ENCODE data around the gene ZNF358. TPM values are rescaled to one million over a fixed set of nuclear protein-coding genes. Genes with fewer than 3 reads are reported as not detected.
A peak's percentile ranks its signal among the peaks of the same experiment; 100 is the strongest.

Gene ZNF358
- total and polyA plus RNA-seq, 5 donors: 101 to 143 (median 119) TPM

- WGBS: 93% methylated on average over 2 of the region's 2 CpGs
- H3K4me3 ChIP-seq (ENCODE audit: low read length): no peak overlapping the region
- intact Hi-C loops (cut with DNase I): no loop called here
Measured at GRCh38 chr19:7552781-7553180, 36.9 kb downstream of the ZNF358 start.

GRCh38 chr19:7554565-7554964 lies 38.7 kb downstream of the ZNF358 start:
- no peaks in the 10 kb centered on the region for H3K9me3 ChIP-seq (ENCODE audit: control insufficient read depth, low read length)
- WGBS: 91% methylated on average over 28 of the region's 28 CpGs
- H3K4me3 ChIP-seq (ENCODE audit: low read length): no peak overlapping the region
- H3K27ac ChIP-seq (ENCODE audit: low read length): no peak overlapping the region
- DNase-seq (no peak), ATAC-seq (no peak)
- intact Hi-C loops (cut with DNase I): no loop called here
- H3K4me1 ChIP-seq (ENCODE audit: control insufficient read depth, insufficient read depth, low read length): no peaks in the 10 kb centered on the region
- H3K27me3 ChIP-seq (ENCODE audit: control insufficient read depth, insufficient read depth): no peaks in the 10 kb centered on the region

More at GRCh38 chr19:7552781-7553180, 36.9 kb downstream of the ZNF358 start:
- no peaks in the 10 kb centered on the region for H3K9me3 ChIP-seq (ENCODE audit: control insufficient read depth, low read length)
- no peak for ATAC-seq
- no peaks in the 10 kb centered on the region for H3K4me1 ChIP-seq (ENCODE audit: control insufficient read depth, insufficient read depth, low read length)
- H3K27me3 ChIP-seq (ENCODE audit: control insufficient read depth, insufficient read depth): no peaks in the 10 kb centered on the region
- no peak for DNase-seq
- H3K27ac ChIP-seq (ENCODE audit: low read length): no peak overlapping the region

- DNase-seq: peak in 1 of 3 donors; percentile 68
- WGBS: 71% methylated on average over 62 of the region's 62 CpGs
Measured at GRCh38 chr19:7554990-7555864, 39.3 kb downstream of the ZNF358 start.

GRCh38 chr19:7556696-7557315 lies 40.9 kb downstream of the ZNF358 start:
- H3K4me3 ChIP-seq (ENCODE audit: low read length): no peak overlapping the region
- intact Hi-C loops (cut with DNase I): no loop called here
- no peak overlapping the region for H3K27ac ChIP-seq (ENCODE audit: low read length)
- H3K27me3 ChIP-seq (ENCODE audit: control insufficient read depth, insufficient read depth): no peaks in the 10 kb centered on the region
- peak in 1 of 3 donors; percentile 56 for DNase-seq
- ATAC-seq: no peak
- 97% methylated on average over 54 of the region's 54 CpGs for WGBS
- no peaks in the 10 kb centered on the region for H3K9me3 ChIP-seq (ENCODE audit: control insufficient read depth, low read length)
- no peaks in the 10 kb centered on the region for H3K4me1 ChIP-seq (ENCODE audit: control insufficient read depth, insufficient read depth, low read length)

More at GRCh38 chr19:7554990-7555864, 39.3 kb downstream of the ZNF358 start:
- Histone ChIP-seq H3K4me1 (ENCODE audit: control insufficient read depth, insufficient read depth, low read length) (no peaks in the 10 kb centered on the region), H3K4me3 (ENCODE audit: low read length) (no peak overlapping the region), H3K27me3 (ENCODE audit: control insufficient read depth, insufficient read depth) (no peaks in the 10 kb centered on the region), H3K9me3 (ENCODE audit: control insufficient read depth, low read length) (no peaks in the 10 kb centered on the region), H3K27ac (ENCODE audit: low read length) (no peak overlapping the region)
- ATAC-seq: no peak
- intact Hi-C loops (cut with DNase I): no loop called here

- H3K9me3 ChIP-seq (ENCODE audit: control insufficient read depth, low read length): no peaks in the 10 kb centered on the region
- 92% methylated on average over 18 of the region's 18 CpGs for WGBS
- intact Hi-C loops (cut with DNase I): no loop called here
- DNase-seq (no peak), ATAC-seq (no peak)
- H3K4me3 ChIP-seq (ENCODE audit: low read length): no peak overlapping the region
- no peaks in the 10 kb centered on the region for H3K27me3 ChIP-seq (ENCODE audit: control insufficient read depth, insufficient read depth)
- no peak overlapping the region for H3K27ac ChIP-seq (ENCODE audit: low read length)
- H3K4me1 ChIP-seq (ENCODE audit: control insufficient read depth, insufficient read depth, low read length): no peaks in the 10 kb centered on the region
Measured at GRCh38 chr19:7558667-7559066, 42.8 kb downstream of the ZNF358 start.

- ATAC-seq: no peak
- no peaks in the 10 kb centered on the region for H3K27me3 ChIP-seq (ENCODE audit: control insufficient read depth, insufficient read depth)
- intact Hi-C loops (cut with DNase I): no loop called here
- H3K4me1 ChIP-seq (ENCODE audit: control insufficient read depth, insufficient read depth, low read length): no peaks in the 10 kb centered on the region
- H3K27ac ChIP-seq (ENCODE audit: low read length): no peak overlapping the region
- H3K4me3 ChIP-seq (ENCODE audit: low read length): no peak overlapping the region
- H3K9me3 ChIP-seq (ENCODE audit: control insufficient read depth, low read length): no peaks in the 10 kb centered on the region
- WGBS: 96% methylated on average over 4 of the region's 4 CpGs
- no peak for DNase-seq
Measured at GRCh38 chr19:7559102-7559501, 43.2 kb downstream of the ZNF358 start.

- intact Hi-C loops (cut with DNase I): loop anchor here in 1 of 4 donors (10.0 kb wide), 1 partner anchor 125 kb away; the partner anchor contains the start of gene TRAPPC5
- Histone ChIP-seq H3K4me3 (ENCODE audit: low read length) (no peak overlapping the region), H3K9me3 (ENCODE audit: control insufficient read depth, low read length) (no peaks in the 10 kb centered on the region), H3K27ac (ENCODE audit: low read length) (no peak overlapping the region), H3K4me1 (ENCODE audit: control insufficient read depth, insufficient read depth, low read length) (no peaks in the 10 kb centered on the region), H3K27me3 (ENCODE audit: control insufficient read depth, insufficient read depth) (no peaks in the 10 kb centered on the region)
- no peak for ATAC-seq
- WGBS: 96% methylated on average over 2 of the region's 2 CpGs
- DNase-seq: no peak
Measured at GRCh38 chr19:7560255-7560654, 44.4 kb downstream of the ZNF358 start.

GRCh38 chr19:7561325-7561724 lies 45.4 kb downstream of the ZNF358 start:
- Histone ChIP-seq H3K27me3 (ENCODE audit: control insufficient read depth, insufficient read depth) (no peaks in the 10 kb centered on the region), H3K27ac (ENCODE audit: low read length) (no peak overlapping the region), H3K4me1 (ENCODE audit: control insufficient read depth, insufficient read depth, low read length) (no peaks in the 10 kb centered on the region), H3K4me3 (ENCODE audit: low read length) (no peak overlapping the region), H3K9me3 (ENCODE audit: control insufficient read depth, low read length) (no peaks in the 10 kb centered on the region)
- no peak for DNase-seq
- intact Hi-C loops (cut with DNase I): loop anchor here in 1 of 4 donors (10.0 kb wide), 1 partner anchor 123 kb away; the partner anchor contains the start of gene TRAPPC5
- 82% methylated on average over 17 of the region's 17 CpGs for WGBS
- ATAC-seq: peak; percentile 25 to 41

GRCh38 chr19:7562646-7563393 lies 46.9 kb downstream of the ZNF358 start:
- no peak for DNase-seq
- H3K27ac ChIP-seq (ENCODE audit: low read length): no peak overlapping the region
- H3K9me3 ChIP-seq (ENCODE audit: control insufficient read depth, low read length): no peaks in the 10 kb centered on the region
- 56% methylated on average over 16 of the region's 16 CpGs for WGBS
- intact Hi-C loops (cut with DNase I): loop anchor here in 1 of 4 donors (10.0 kb wide), 1 partner anchor 122 kb away; the partner anchor contains the start of gene TRAPPC5
- no peak overlapping the region for H3K4me3 ChIP-seq (ENCODE audit: low read length)
- H3K4me1 ChIP-seq (ENCODE audit: control insufficient read depth, insufficient read depth, low read length): no peaks in the 10 kb centered on the region
- no peak for ATAC-seq
- no peaks in the 10 kb centered on the region for H3K27me3 ChIP-seq (ENCODE audit: control insufficient read depth, insufficient read depth)

GRCh38 chr19:7564866-7565265 lies 49.0 kb downstream of the ZNF358 start:
- Histone ChIP-seq H3K27me3 (ENCODE audit: control insufficient read depth, insufficient read depth) (no peaks in the 10 kb centered on the region), H3K27ac (ENCODE audit: low read length) (no peak overlapping the region), H3K4me3 (ENCODE audit: low read length) (no peak overlapping the region), H3K9me3 (ENCODE audit: control insufficient read depth, low read length) (no peaks in the 10 kb centered on the region), H3K4me1 (ENCODE audit: control insufficient read depth, insufficient read depth, low read length) (no peaks in the 10 kb centered on the region)
- ATAC-seq: no peak
- DNase-seq: no peak
- intact Hi-C loops (cut with DNase I): loop anchor here in 2 of 4 donors (5.0 to 10.0 kb wide), 3 partner anchors 112 to 237 kb away; partner anchors contain the start of genes MCEMP1 (in 1 of the 2) and TRAPPC5 (in 1 of the 2)
- whole genome bisulfite sequencing: 90% methylated on average over 4 of the region's 4 CpGs

All from right cardiac atrium (tissue), 5 donors.